HepG2 (cell line): Measurements from ENCODE around the gene DENND5A. TPM values are rescaled to one million over a fixed set of nuclear protein-coding genes. Genes with fewer than 3 reads are reported as not detected.

Experiments used
- ATAC-seq: fragments of 200-7000 bp; cut with Tn5 transposase; 3 replicates; pipeline ENCODE4 v1.9.1; 2020; ENCODE audit warnings: mild to moderate bottlenecking, moderate library complexity
- BruUV-seq: library from RNA; stranded (reverse); fragments of 400-500 nt; replicated peaks from 2 replicates; lab custom pipeline; 2021; lab: Mats Ljungman, UMichigan
- CTCF ChIA-PET: fragments of 300-600 bp; formaldehyde crosslinking; extraction: SDS; loops from one replicate; lab custom pipeline; 2021; ENCODE audit warnings: low total read pairs, inconsistent platforms, low intra/inter-chr PET ratio; lab: Yijun Ruan, JAX
- POLR2A ChIA-PET: fragments of 350-600 bp; sonication (Branson Sonifier 250); formaldehyde crosslinking; loops from one replicate; lab custom pipeline; 2020; ENCODE audit warnings: antibody characterized with exemption, inconsistent platforms; lab: Yijun Ruan, JAX
- DNase-seq: peaks from one replicate; pipeline ENCODE4 v3.0.0-alpha.2; 2015; ENCODE audit warnings: low spot score
- FAIRE-seq: peaks from 3 replicates; lab custom pipeline; 2011; peaks lifted over from hg19 to GRCh38; lab: Jason Lieb, UNC
- H2AFZ ChIP-seq: one replicate; pipeline ENCODE4 v1.6.1; 2011; ENCODE audit warnings: low read length, inconsistent platforms
- H3K27ac ChIP-seq: fragments of 300-600 bp; 3 replicates; pipeline ENCODE4 v1.8.0; 2011; ENCODE audit warnings: mixed run types, mild to moderate bottlenecking, mixed read lengths, low read length, inconsistent platforms; ENCODE audit not compliant: insufficient read depth; ENCODE audit errors: extremely low read length
- H3K27me3 ChIP-seq, 2 experiments: fragments of 200-600 bp in 1 of 2; 2 replicates in 1 of 2; 3 replicates in 1 of 2; pipeline versions ENCODE4 v1.6.0 to v1.8.0; 2011; ENCODE audit warnings: low read length in 2 of 2, mild to moderate bottlenecking in 2 of 2, moderate library complexity in 2 of 2, inconsistent platforms in 1 of 2; ENCODE audit not compliant: insufficient read depth in 2 of 2, control insufficient read depth in 1 of 2
- H3K36me3 ChIP-seq, 2 experiments: fragments of 200-600 bp in 1 of 2; replicated peaks in 1 of 2; 2 replicates in 1 of 2; 3 replicates in 1 of 2; pipeline versions ENCODE4 v1.5.1 to v1.8.0; 2011; ENCODE audit warnings: low read length in 2 of 2, inconsistent platforms in 1 of 2; ENCODE audit not compliant: insufficient read depth in 2 of 2, control insufficient read depth in 1 of 2
- H3K4me1 ChIP-seq: 2 replicates; pipeline ENCODE4 v1.5.1; 2012; ENCODE audit warnings: low read length, inconsistent platforms; ENCODE audit not compliant: insufficient read depth
- H3K4me2 ChIP-seq: 2 replicates; pipeline ENCODE4 v1.6.0; 2011; ENCODE audit warnings: low read depth, low read length, inconsistent platforms
- H3K4me3 ChIP-seq, 3 experiments: fragments of 200-600 bp in 1 of 3; sonication (generic), shearing (Covaris generic) in 1 of 3; replicated peaks in 1 of 3; 2 replicates each; pipeline ENCODE4 v1.5.1; 2011 to 2016; ENCODE audit warnings: low read length in 3 of 3, inconsistent platforms in 2 of 3, low read depth in 2 of 3, mild to moderate bottlenecking in 2 of 3, control low read depth in 1 of 3, mixed read lengths in 1 of 3; ENCODE audit not compliant: insufficient read depth in 1 of 3
- H3K79me2 ChIP-seq: one replicate; pipeline ENCODE4 v1.6.1; 2011; ENCODE audit warnings: low read length, inconsistent platforms; ENCODE audit not compliant: insufficient read depth
- H3K9ac ChIP-seq: 2 replicates; pipeline ENCODE4 v1.6.0; 2011; ENCODE audit warnings: mild to moderate bottlenecking, low read depth, low read length, inconsistent platforms; ENCODE audit not compliant: insufficient read depth
- H3K9me3 ChIP-seq: 2 replicates; pipeline ENCODE4 v1.5.1; 2012; ENCODE audit warnings: mild to moderate bottlenecking, low read length
- H4K20me1 ChIP-seq: 2 replicates; pipeline ENCODE4 v1.6.0; 2011; ENCODE audit warnings: inconsistent platforms, mild to moderate bottlenecking, low read length, moderate library complexity; ENCODE audit not compliant: insufficient read depth
- ATF4 ChIP-seq, 2 experiments: fragments of 450-650 bp in 1 of 2; sonication (generic) in 1 of 2; formaldehyde crosslinking; IDR thresholded peaks; 2 replicates each; pipeline versions ENCODE4 v1.5.0 to v1.8.0; 2020 to 2022; ENCODE audit warnings: mild to moderate bottlenecking in 1 of 2, missing genetic modification reagents in 1 of 2
- FOXP1 ChIP-seq, 2 experiments: fragments of 450-650 bp in 1 of 2; IDR thresholded peaks; 2 replicates each; pipeline ENCODE4 v1.6.1; 2017 to 2018; ENCODE audit warnings: antibody characterized with exemption in 1 of 2
- HOXA3 ChIP-seq: sonication (generic); formaldehyde crosslinking; IDR thresholded peaks from 2 replicates; pipeline ENCODE4 v1.5.0; 2020; ENCODE audit warnings: missing genetic modification reagents
- KDM5B ChIP-seq: sonication (generic); formaldehyde crosslinking; IDR thresholded peaks from 2 replicates; pipeline ENCODE4 v1.4.0; 2020; ENCODE audit warnings: missing genetic modification reagents, mild to moderate bottlenecking, borderline replicate concordance
- MYPOP ChIP-seq: sonication (generic); formaldehyde crosslinking; IDR thresholded peaks from 2 replicates; pipeline ENCODE4 v1.8.1; 2023; ENCODE audit warnings: mild to moderate bottlenecking, moderate library complexity, missing genetic modification reagents
- NFE2L2 ChIP-seq: fragments of 150-350 bp; IDR thresholded peaks from 2 replicates; pipeline ENCODE4 v1.6.1; 2014; ENCODE audit warnings: low read length
- RARA ChIP-seq: IDR thresholded peaks from 2 replicates; pipeline ENCODE4 v1.6.1; 2016; ENCODE audit warnings: missing genetic modification reagents, missing compliant biosample characterization
- RBFOX2 ChIP-seq: fragments of 200-400 bp; formaldehyde crosslinking; IDR thresholded peaks from 2 replicates; pipeline ENCODE4 v1.6.1; 2017; ENCODE audit warnings: low read depth, mild to moderate bottlenecking, low read length
- SP2 ChIP-seq: sonication (generic); formaldehyde crosslinking; IDR thresholded peaks from 2 replicates; pipeline ENCODE4 v1.5.1; 2020; ENCODE audit warnings: mild to moderate bottlenecking, missing genetic modification reagents
- ZBTB21 ChIP-seq: sonication (generic); formaldehyde crosslinking; IDR thresholded peaks from 2 replicates; pipeline ENCODE4 v1.4.0; 2020; ENCODE audit warnings: missing genetic modification reagents
- ZFYVE20 ChIP-seq: sonication (generic); formaldehyde crosslinking; IDR thresholded peaks from 2 replicates; pipeline ENCODE4 v1.8.0; 2023; ENCODE audit warnings: low read depth, mild to moderate bottlenecking, moderate library complexity, missing genetic modification reagents, borderline replicate concordance
- ZNF20 ChIP-seq: sonication (generic); formaldehyde crosslinking; IDR thresholded peaks from 2 replicates; pipeline ENCODE4 v1.4.0; 2020; ENCODE audit warnings: mild to moderate bottlenecking, moderate library complexity, missing genetic modification reagents
- ZNF674 ChIP-seq: sonication (generic); formaldehyde crosslinking; IDR thresholded peaks from 2 replicates; pipeline ENCODE4 v1.5.0; 2020; ENCODE audit warnings: low read depth, mild to moderate bottlenecking, missing genetic modification reagents
- ZSCAN5A ChIP-seq: sonication (generic); formaldehyde crosslinking; IDR thresholded peaks from 2 replicates; pipeline ENCODE4 v1.8.0; 2022; ENCODE audit warnings: mild to moderate bottlenecking, missing genetic modification reagents, borderline replicate concordance
- WGBS: methylation state at CpG from one replicate; pipeline ENCODE4 v1.1.6; 2017; ENCODE audit warnings: low lambda C conversion rate; 5-methylcytosine and 5-hydroxymethylcytosine counted together
- in situ Hi-C: cut with HindIII; loops from 2 replicates; pipeline ENCODE4 v1.10.0; 2017; ENCODE audit warnings: low pct_unique_long_range_greater_than_20kb; ENCODE audit not compliant: extremely low pct_ligation_motif_present
- intact Hi-C: fragments of 100-400 bp; cut with micrococcal nuclease; formaldehyde crosslinking; loops from one replicate; pipeline ENCODE4 v1.10.0; 2022; ENCODE audit not compliant: unreplicated experiment
- polyA plus RNA-seq, 8 experiments: library from polyadenylated mRNA; depleted of rRNA in 3 of 8; stranded (reverse) in 7 of 8; unstranded in 1 of 8; fragments of >200 nt; fragmentation: Illumina TruSeq in 4 of 8; extraction: Trizol in 4 of 8; gene quantifications; 2 replicates each; pipeline versions ENCODE4 v1.2.1 to v1.2.3, GENCODE V29; 2011 to 2016; ENCODE audit warnings: low read depth in 4 of 8, missing spikeins in 1 of 8, mixed read lengths in 1 of 8; ENCODE audit not compliant: insufficient read depth in 1 of 8
- total RNA-seq, 5 experiments: library from RNA; depleted of rRNA; stranded (reverse); fragments of >200 nt; fragmentation: Illumina TruSeq; extraction: Trizol; gene quantifications; 2 replicates each; pipeline ENCODE4 v1.2.3, GENCODE V29; 2016; ENCODE audit warnings: low read depth in 1 of 5

DENND5A gene
- total and polyA plus RNA-seq, 2 of the 13 experiments (the other 11 are each of a cell fraction or from before 2014, with no cell fraction given) = 63.3 to 145 TPM

DNA sequence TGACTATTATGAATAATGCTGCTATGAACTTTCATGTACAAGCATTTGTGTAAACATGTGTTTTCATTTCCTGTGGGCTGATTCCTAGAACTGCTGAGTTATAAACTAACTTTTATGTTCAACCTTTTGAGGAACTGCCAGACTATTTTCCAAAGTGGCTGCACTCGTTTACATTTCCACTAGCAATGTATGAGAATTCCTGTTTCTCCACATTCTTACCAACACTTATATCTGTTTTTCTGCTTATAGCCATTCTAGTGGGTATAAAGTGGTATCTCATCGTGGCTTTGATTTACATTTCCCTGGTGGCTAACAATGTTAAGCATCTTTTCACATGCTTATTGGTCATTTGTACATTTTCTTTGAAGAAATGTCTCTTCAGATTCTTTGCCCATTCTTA lies 138.5 kb downstream of the DENND5A start:
- CTCF ChIA-PET = no interaction called here
- Histone ChIP-seq H2AFZ (no peak overlapping the region), H3K9me3 (no peaks in the 10 kb centered on the region), H3K4me1 (no peaks in the 10 kb centered on the region), H3K4me3 (no peak overlapping the region), H3K9ac (no peak overlapping the region), H3K36me3 (no peaks in the 10 kb centered on the region), H3K79me2 (no peaks in the 10 kb centered on the region), H3K27me3 (no peaks in the 10 kb centered on the region), H4K20me1 (no peaks in the 10 kb centered on the region), H3K4me2 (no peak overlapping the region), H3K27ac (no peak overlapping the region)
- no TSS peak for BruUV-seq
- in situ Hi-C loops (no loop called here), intact Hi-C loops (no loop called here)
- WGBS = 81% methylated on average over 2 of the region's 2 CpGs
- POLR2A ChIA-PET = no interaction called here
- FAIRE-seq (no peak), ATAC-seq (no peak), DNase-seq (no peak)
- TF ChIP-seq HOXA3 (CRISPR knock-in tag) = no peak
- no peak for TF ChIP-seq NFE2L2
- no peak for TF ChIP-seq RARA (CRISPR knock-in tag)
- TF ChIP-seq FOXP1 (IDR thresholded peaks at IDR 0.05) = no peak
- TF ChIP-seq FOXP1 (CRISPR knock-in tag; IDR thresholded peaks at IDR 0.05) = no peak

GRCh38 chr11:9125185-9125886 lies 139.8 kb downstream of the DENND5A start:
- H3K27ac ChIP-seq = no peak overlapping the region
- no peak overlapping the region for H3K4me2 ChIP-seq
- no TSS peak for BruUV-seq
- no peak for ATAC-seq
- no peak for FAIRE-seq
- no peaks in the 10 kb centered on the region for H3K27me3 ChIP-seq
- CTCF ChIA-PET = no interaction called here
- POLR2A ChIA-PET = no interaction called here
- H3K4me1 ChIP-seq = no peaks in the 10 kb centered on the region
- no peak overlapping the region for H3K9ac ChIP-seq
- no peaks in the 10 kb centered on the region for H3K36me3 ChIP-seq
- no peak overlapping the region for H2AFZ ChIP-seq
- WGBS = 76% methylated on average over 2 of the region's 2 CpGs
- DNase-seq = no peak
- H4K20me1 ChIP-seq = no peaks in the 10 kb centered on the region
- no peak overlapping the region for H3K4me3 ChIP-seq
- no peaks in the 10 kb centered on the region for H3K79me2 ChIP-seq
- intact Hi-C loops = no loop called here
- H3K9me3 ChIP-seq = no peaks in the 10 kb centered on the region
- in situ Hi-C loops = no loop called here
- no peak for TF ChIP-seq SP2 (CRISPR knock-in tag)
- TF ChIP-seq ZFYVE20 (CRISPR knock-in tag) = no peak
- no peak for TF ChIP-seq ZBTB21
- TF ChIP-seq ZNF20 (CRISPR knock-in tag) = no peak
- TF ChIP-seq ATF4 (CRISPR knock-in tag; IDR thresholded peaks at IDR 0.05) = no peak
- no peak for TF ChIP-seq ZSCAN5A (CRISPR knock-in tag)
- no peak for TF ChIP-seq RBFOX2
- no peak for TF ChIP-seq ZNF674 (CRISPR knock-in tag)
- TF ChIP-seq KDM5B (CRISPR knock-in tag) = no peak
- TF ChIP-seq MYPOP (CRISPR knock-in tag) = no peak
